NCI-H146 (cell line): ENCODE results near the gene BTG3.

ENCODE experiments used
- DNase-seq: peaks from one replicate; lab custom pipeline; 2025; lab: John Stamatoyannopoulos, UW

The BTG3 gene

DNA sequence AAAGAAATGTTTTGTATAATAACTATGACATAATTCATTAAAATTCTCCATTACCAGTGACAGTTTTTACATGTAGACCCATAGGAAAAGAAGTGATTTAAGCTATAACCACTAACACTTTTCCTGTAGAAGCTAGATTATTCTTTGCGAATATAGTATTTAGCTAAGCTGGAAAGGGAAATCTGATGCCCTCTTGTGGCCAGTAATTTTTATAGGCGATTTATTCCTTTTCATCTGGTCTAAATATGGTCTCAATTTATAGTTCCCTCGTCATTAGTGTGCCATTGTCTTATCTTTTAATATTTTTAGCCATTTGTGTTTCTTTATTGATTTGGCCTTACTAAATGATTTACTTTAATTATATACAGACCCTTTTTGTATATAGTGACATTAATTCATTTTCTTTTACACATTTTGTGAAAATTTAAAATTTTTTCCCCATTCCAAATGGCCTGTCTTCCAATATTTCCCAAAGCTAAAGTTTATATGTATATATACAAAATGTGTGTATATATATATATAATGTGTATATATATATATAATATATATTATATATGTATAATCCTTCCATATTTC, 26.7 kb downstream of the BTG3 start:
- peak; percentile 26 for DNase-seq

DNA sequence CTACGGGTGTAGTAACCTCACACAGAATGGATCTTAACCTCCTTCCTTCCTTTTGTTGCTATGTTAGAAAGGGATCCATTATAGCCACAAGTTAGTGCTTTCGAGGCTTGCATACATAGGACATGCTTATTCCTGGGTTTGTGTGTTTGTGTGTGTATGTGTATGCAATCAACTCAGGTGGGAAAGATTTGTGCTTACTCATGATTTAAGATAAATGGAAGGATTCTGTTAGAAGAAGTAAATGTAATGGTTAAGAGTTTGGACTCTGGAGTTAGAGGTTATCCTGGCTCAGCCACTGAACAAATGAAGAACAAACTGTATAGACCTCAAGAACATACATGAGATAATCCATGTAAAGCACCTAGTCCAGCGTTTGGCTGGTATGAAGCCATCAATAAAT, 28.8 kb downstream of the BTG3 start:
- no peak for DNase-seq

- DNase-seq, result no peak
Observed at GRCh38 chr21:17580319-17580718, 32.4 kb downstream of the BTG3 start.

DNA sequence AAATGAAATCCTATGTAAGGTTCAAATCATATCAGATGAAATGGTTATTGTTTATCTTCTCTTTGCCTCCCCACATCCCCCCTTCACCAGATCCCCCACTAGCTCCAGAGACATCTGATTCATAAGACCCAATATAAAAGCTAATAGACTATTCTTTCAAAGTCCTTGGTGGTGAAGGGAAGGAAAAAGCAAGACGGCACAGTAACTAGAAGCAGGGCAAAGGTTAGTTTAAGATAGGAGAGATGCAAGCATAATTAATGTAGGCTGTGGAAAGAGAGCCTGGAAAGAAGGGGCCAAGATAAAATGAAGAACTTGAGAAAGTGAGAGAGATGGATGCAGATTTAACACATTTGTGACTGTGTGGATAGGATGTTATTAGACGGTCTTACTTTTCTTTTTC, 33.8 kb downstream of the BTG3 start:
- DNase-seq, result no peak

- no peak for DNase-seq
Observed at GRCh38 chr21:17578162-17578561, 34.5 kb downstream of the BTG3 start.

DNA sequence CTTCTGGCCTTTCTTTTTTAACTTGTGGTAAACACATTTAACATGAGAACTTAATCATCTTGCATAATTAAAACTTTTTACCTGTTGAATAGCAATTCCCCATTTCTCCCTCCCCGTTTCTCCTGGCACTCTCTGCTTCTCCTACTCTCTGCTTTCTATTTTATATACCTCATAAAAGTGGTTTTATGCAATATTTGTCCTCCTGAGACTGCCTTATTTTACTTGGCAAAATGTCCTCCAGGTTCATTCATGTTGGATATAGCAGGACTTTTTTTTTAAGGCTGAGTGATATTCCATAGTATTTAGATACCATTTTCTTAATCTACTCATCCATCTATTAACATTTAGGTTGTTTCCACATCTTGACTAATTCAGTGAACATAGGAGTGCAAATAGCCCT, 35.0 kb downstream of the BTG3 start:
- DNase-seq, result no peak

GRCh38 chr21:17576080-17576835, 36.4 kb downstream of the BTG3 start:
- DNase-seq, result no peak

- DNase-seq, result no peak
Observed at GRCh38 chr21:17575076-17575475, 37.6 kb downstream of the BTG3 start.

GRCh38 chr21:17572431-17572830, 40.3 kb downstream of the BTG3 start:
- DNase-seq, result no peak

DNA sequence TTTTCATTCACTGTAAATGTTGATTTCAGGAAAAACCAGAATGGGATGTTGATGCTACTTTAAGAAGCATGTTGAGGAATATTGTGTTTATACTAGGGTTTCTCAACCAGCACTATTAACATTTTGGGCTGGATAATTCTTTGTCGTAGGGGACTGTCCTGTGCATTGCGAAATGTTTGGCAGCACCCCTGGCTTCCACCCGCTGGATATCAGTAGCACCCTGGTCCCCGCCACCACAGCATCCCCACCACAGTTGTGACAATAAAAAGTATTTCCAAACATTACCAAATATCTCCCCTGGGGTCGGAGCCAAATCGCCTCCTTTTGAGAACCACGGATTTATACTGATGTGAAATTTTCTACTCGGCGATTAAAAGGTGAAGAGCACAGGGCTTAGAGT, 41.9 kb downstream of the BTG3 start:
- DNase-seq, result no peak

GRCh38 chr21:17560377-17561025, 52.2 kb downstream of the BTG3 start:
- no peak for DNase-seq

DNA sequence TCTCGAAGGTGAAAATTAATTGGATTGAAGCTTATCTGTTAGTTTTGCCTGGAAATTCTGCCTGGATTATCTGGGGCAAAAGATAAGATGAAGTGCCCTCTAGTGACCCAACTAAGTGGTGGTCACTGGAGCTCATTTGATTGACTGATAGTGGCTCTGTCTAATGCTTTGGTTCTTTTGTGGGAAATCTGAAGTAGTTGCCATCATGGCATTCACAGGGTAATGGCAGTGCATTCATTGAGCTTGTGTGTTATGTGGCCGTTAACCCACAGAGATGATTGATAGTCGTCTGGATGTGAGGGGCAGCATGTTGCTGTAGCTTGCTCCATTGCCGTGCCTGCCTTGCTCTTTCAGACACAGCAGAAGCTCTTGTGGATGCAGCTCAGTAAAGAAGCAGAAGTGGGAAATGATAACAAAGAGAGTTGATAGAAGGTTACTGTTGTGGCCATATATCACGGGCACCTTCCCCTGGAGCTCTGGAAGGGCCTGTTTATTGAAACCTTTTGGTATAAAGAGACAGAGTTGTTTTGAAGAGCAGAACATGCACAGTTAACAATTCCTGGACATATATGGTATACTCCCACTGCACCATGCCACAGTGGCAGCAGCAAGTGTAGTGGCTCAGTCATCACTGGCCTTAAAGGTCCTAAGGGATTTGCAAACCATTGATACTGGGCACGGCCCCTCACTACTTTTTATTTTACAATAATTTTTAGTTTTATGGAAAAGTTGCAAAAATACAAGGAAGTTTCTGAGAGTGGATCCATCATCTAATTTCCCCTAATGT, 57.8 kb downstream of the BTG3 start:
- no peak for DNase-seq

DNA sequence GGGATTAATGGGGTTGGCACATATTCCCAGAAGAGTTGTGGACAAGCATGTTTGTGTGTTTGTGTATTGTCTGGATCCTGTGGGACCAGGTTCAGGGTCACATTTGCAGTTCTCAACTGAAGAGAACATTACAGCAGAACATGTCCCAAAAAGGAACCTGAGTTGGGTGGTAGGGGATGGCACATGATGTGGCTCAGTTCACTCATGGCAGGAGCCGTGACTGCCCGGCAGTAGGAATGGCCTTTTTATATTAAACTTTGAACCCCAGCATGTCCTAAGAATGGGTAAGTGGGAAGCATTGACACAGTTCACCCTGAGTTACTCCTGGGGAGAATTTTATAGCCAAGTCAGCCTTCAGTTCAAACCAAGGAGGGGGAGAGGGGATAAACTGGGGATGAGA, 58.6 kb downstream of the BTG3 start:
- no peak for DNase-seq

DNA sequence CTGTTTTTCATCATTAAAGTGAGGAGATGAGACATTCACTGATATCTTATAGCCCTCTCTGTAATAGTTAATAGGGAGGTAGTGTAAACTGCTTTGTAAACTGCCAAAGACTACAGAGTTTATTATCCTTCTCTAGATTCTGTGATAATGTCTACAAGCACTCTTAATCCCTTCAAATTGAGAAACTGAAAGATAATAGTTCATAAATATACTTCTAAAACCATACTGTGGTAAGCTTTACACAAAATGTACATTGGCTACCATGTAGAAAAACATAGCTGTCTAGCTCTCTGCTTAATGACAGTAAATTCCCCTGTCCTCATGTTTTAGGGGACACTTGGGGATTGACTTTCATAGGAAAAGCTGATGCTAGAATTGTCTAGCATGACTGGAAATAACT, 60.3 kb downstream of the BTG3 start:
- no peak for DNase-seq

GRCh38 chr21:17550671-17551308, 61.9 kb downstream of the BTG3 start:
- no peak for DNase-seq

- DNase-seq, result no peak
Observed at GRCh38 chr21:17548262-17548661, 64.4 kb downstream of the BTG3 start.

- DNase-seq, result no peak
Observed at GRCh38 chr21:17545007-17545406, 67.7 kb downstream of the BTG3 start.
